GM13977 (cell line): ENCODE data around the gene QRFP.

Experiments used
- DNase-seq: peaks from one replicate; pipeline ENCODE4 v3.0.0; 2012; ENCODE audit warnings: low spot score
- in situ Hi-C: fragments of 300-500 bp; cut with MboI; formaldehyde crosslinking; loops from one replicate; pipeline ENCODE4 v1.12.0; 2022; ENCODE audit warnings: low sequenced_read_pairs, low pct_unique_long_range_greater_than_20kb, mixed read lengths, inconsistent platforms; ENCODE audit not compliant: unreplicated experiment
- TF ChIP-seq, protein P1 (sequence below): IDR thresholded peaks from 2 replicates; pipeline ENCODE4 v1.5.1; 2012; ENCODE audit warnings: mild to moderate bottlenecking, control low read depth; ENCODE audit not compliant: insufficient read depth; ENCODE audit errors: extremely low read depth, missing control alignments

The QRFP gene

DNA sequence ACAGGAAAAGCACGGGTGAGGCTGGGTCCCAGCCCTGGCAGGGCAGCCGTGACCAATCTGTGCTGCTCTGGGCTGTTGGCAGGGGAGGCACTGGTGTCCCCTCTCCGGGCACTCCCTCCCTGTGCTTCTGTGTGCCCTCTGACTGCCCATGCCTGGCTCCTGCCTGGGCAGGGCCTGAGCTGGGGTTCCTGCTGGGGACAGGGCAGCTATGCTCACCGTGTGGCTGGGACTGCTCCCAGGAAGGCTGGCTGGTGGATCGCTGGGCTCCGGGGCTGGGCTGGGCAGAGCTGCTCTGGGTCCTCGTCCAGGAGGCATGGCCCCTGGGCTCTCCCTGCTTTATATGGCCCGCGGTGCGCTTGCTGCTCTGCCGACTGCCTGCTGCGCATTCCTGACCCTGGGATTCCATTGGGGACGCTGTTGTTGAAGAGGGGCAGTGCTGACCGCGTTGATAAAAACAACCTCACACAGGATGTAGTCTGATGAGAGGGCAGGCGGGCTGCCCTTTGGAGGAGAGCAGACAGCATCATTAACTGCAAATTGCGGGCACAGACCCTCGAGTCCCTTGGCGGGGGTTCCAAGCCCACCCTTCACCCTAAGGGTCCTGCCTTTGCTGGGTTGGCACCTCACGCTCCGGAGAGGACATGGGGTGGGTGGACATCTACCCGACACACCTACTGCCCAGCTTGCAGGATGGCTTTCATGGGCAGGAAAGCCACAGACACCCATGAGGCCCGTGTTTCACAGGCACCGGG is 955 bp downstream of the QRFP start:
- TF ChIP-seq, protein P1, sequence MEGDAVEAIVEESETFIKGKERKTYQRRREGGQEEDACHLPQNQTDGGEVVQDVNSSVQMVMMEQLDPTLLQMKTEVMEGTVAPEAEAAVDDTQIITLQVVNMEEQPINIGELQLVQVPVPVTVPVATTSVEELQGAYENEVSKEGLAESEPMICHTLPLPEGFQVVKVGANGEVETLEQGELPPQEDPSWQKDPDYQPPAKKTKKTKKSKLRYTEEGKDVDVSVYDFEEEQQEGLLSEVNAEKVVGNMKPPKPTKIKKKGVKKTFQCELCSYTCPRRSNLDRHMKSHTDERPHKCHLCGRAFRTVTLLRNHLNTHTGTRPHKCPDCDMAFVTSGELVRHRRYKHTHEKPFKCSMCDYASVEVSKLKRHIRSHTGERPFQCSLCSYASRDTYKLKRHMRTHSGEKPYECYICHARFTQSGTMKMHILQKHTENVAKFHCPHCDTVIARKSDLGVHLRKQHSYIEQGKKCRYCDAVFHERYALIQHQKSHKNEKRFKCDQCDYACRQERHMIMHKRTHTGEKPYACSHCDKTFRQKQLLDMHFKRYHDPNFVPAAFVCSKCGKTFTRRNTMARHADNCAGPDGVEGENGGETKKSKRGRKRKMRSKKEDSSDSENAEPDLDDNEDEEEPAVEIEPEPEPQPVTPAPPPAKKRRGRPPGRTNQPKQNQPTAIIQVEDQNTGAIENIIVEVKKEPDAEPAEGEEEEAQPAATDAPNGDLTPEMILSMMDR = no peak
- in situ Hi-C loops = no loop called here
- no peak for DNase-seq

DNA sequence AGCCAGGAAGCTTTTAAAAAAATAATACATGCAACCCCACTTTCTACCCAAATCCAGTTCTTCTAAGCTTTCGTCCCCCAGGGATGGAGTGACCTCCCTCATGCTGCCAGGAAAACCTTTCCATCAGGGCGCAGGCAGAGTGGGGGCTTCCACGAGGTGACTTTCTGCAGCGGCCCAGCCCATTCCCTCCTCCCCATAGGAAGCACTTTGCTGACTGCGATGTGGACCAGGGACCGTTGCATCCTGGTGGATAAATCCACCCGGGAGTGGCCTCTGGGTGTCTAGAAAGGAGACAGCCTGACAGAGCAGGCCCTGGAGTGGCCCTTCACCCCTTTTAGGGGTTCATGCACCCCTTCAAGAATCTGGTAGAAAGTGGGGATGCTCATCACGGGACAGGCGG is 1.6 kb downstream of the QRFP start:
- TF ChIP-seq, protein P1 = no peak
- no peak for DNase-seq
- in situ Hi-C loops = no loop called here

DNA sequence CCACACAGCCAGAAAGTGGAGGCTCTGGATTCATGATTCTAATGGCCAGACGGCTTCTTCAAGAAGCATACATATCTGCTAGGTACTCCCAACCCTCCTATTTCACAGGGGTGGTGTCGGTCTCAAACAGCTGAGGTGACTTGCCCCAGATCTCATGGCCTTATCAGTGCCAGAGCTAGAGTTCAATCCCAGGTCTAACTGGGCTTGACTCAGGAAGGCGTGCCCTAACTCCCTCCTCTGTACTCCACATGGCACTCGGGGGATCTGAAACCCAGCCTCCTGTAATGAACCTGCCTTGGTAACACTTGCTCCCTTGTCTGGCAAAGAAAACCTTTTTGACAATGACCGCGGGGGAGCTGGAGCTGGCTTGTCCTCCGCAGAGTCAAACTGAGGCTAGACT is 2.1 kb downstream of the QRFP start:
- TF ChIP-seq, protein P1 = no peak
- in situ Hi-C loops = no loop called here
- DNase-seq = no peak

DNA sequence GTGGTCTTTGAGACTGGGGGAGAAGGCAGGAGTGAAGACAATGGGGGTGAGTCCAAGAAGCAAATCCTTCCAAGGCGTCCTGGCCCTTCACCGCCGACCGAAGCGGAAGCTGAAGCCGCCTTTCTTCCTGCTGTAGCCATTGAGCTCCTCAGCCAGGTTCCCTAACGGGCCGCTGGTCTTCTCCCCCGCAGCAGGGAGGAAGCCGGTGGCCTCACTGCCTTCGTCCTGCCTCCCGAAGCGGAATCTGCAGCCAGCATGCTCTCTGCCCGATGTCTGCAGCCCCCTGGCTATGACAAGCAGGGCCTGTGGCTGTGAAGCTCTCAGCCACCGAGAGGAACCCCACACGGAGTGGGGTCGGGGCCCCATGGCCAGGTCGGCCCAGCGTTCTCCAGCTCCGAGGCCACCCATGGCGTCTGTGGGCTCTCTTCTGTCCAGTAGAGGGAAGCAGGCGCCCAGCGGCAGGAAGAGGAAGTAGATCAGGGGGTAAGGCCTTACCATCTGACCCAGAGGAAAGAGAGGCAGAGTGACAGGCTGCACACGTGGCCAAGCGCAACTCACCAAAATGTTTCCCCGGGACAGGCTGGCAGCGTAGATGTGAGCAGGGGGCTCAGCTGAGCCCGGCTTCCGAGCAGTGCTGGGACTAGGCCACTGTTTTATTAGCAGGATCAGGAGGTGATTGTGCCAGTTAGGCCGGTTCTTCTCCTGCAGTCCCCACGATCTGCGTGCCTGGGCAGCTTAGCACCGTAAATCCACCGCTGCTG is 3.1 kb downstream of the QRFP start:
- TF ChIP-seq, protein P1 = no peak
- DNase-seq = no peak
- in situ Hi-C loops = no loop called here

DNA sequence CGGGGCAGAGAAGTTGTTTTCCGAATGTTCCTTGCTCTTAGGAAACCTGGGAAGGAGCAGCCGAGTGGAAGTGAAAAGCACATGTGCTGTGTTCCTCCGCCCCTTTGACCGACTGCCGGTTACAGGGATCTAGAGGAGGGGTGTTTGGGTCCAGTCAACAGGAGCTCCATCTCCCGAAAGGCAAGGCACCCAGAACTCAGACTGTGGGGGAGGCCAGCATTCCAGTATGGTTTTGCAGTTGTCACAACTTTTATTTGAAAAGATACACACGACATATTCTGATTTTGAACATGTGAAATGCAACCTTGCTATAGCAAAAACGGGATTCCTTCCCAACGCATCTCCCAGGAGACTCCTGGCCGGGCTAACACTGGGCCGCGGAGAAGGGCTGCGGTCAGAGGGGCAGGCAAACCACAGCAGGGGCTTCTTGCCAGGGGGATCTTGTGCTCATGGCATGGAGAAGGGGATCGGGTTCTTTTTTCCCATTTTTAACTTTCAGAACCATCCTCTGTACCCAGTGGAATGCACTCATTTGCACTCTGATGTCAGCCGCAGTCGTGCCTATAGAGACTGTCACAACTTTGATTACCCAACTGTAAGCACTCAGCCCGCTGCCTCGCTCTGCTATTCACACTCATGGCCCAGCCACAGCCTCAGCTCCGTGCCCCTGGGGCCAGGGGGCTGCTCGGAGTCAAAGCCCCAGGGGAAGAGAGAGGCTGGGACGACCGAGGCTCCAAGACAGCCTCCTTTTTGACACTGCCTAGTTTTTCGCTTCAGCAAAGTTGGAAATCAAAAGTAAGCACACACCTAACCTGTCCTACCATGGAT is 3.9 kb downstream of the QRFP start:
- TF ChIP-seq, protein P1 = no peak
- in situ Hi-C loops = no loop called here
- DNase-seq = no peak

DNA sequence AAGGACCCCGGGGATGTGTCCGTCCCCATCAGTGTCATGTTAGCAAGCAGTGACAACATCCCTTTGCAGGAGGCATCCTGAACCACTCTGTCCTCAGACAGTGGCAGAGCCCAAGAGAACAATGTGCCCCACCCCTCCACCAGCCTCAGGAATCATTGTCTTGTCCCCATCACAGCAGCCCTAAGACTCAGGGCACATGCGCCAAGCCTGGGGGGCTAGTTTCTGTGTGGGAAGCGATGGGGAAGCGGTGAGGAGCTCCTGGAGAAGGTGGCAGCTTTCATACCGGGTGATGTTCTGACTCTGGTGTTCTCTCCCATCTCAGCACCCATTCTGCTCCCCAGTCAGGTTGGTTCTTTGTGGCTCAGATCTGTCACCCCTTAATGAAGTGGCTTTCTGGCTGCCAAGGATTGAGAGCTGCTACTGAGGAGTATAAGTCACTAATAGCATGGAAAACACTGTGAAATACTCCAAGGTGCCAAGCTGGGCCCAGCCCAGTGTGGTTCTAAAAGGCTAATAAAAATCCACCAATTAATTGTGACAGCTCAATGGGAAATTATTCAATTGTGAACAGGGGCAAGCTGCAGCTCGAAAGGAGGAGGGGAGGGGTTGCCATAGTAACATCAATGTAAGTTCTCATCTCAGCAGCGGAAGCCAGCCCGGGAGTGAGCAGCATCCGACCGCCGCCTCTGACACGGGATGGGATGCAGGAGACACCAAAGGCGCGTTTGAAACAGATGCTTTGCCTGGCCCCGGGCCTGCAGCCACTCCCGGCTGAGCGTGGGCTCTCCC is 4.7 kb downstream of the QRFP start:
- DNase-seq = no peak
- TF ChIP-seq, protein P1 = no peak
- in situ Hi-C loops = no loop called here
